Measurements from ENCODE around the gene TMEM252.

The TMEM252 gene

DNA sequence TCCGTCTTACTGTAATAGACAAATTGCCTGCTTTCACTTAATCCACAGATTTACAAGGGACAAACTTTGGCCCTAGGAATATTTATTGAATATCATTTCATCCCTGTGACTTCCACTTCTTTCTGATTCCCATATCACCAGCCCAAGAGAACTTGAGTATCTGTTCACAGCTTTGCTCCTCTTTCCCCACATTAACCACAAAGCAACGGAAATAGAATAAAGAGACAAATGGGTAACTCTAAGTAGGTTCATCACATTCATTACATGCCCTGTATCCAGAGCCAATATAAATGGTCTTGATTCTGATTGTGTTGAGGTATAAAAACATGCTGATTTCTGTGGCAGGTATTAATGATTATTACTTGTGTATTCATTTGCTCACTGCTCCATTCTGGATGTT is 41.9 kb downstream of the TMEM252 start:
- no peak for DNase-seq (ENCODE audit: low read depth)

DNA sequence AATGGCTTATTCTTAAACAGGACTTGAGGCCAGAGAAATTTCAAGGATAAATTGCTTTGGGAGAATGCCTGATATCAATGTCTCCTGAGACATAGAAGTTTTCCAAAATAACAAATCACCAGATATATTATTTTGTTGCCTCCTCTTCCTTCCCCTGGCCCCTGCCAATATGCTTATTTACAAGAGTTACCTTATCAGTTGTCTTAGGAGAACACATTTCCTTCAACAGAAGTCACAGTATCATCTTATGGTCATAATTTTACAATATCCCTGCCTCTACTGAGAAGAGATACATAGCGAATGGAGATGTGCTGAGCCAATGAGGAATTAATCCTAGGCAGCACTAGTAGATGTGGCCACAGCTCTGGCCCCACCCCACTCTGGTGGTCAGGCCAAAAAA is 43.1 kb downstream of the TMEM252 start:
- DNase-seq (ENCODE audit: low read depth) = no peak

DNA sequence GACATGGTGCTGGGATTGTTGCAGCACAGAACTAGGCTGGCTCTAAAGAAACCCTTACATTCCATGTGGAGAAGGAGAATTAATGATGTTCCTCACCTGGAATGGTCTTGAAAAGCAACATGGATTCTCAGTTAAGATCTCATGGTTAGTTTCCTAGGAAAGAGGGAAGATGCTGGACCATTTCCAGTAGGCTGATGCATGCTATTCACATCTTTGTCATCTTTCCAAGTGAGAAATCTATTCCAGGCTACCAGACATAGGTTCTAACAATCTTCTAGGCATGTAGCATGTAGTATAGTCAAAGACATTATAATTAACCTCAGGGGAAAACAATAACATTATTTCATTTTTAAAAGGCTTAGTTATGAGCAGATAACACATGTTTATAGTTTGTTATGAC is 44.3 kb downstream of the TMEM252 start:
- DNase-seq (ENCODE audit: low read depth) = no peak

DNA sequence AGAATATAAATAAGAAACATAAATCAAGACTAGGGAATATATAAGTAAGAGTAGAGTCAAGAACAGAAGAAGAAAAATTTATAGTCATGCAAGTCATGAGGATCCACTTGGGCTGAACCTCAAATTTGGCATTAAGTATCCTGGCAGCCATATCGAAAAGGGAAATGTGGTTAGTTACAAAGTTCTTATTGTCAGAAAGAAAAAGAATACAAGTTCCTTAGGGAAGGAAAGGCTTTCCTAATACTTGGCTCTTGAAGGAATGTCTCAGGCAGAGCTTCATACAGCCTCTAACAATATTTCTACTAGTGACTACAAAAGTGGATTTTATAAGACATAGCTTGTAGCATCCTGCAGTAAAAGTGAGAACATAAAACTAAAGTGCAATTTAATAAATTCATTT is 45.4 kb downstream of the TMEM252 start:
- DNase-seq (ENCODE audit: low read depth) = no peak

DNA sequence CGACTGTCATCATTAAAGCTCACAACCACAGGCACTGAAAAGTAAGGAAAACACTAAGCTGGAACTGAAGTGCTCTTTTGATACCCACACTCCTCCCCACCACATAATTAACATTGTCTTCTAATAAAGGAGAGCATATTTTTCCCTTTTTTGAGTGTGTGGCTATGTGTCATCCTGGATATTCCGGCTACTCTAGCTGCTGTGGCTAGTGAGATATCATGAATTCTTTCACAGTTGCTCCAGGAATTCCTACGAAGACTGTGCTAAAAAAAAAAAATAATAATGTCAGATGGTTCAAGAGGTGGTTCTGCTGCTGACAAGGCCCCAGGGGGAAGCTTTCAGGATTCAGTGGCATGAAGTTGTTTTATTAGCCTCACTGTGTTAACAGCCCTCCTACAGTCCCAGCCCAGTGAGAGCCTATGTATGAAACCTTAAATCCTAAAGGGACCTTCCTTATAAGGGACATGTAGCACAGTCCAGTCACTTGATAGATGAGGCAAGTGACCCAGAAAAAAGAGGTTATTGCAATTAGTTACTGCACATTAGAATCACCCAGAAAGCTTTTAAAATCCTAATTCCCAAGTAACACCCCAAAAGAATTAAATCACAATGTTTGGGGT is 46.6 kb downstream of the TMEM252 start:
- no peak for DNase-seq (ENCODE audit: low read depth)

DNA sequence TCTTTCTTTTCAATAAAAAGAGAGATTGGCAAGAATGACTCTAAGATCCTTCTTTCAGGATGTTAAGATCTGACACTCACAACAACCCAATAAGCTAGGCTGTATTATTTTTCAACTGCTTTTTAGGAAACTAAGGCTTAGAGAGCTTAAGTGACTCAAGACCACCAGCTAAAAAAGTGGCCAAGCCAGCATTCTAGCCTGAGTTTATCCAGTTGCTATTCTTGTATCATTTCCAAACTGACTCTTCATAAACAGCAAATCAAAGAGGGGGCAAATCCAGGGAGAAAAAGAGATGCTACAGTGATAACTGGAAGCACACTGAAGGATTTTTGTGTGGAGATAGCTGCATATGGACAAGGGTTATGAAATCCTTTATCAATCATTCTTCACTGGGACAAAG is 47.1 kb downstream of the TMEM252 start:
- no peak for DNase-seq (ENCODE audit: low read depth)

DNA sequence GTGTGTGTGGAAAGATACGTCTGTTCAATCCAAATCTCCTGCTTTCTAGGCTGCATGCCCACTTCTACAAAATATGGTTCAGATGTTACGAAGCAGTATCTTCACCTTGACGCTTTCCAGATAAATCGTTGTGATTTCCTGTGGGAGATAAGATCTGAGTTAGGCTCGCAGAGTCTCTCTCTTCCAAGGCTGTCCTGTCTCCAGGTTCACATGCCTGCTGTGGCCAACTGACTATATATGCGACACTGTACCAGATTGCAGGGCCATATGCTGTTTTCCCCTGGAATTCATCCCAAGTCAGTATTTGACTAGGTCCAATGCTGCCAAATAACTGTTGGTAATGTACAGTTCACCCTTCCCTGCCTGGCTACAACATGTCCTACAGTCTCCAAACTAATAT is 47.9 kb downstream of the TMEM252 start:
- no peak for DNase-seq (ENCODE audit: low read depth)

DNA sequence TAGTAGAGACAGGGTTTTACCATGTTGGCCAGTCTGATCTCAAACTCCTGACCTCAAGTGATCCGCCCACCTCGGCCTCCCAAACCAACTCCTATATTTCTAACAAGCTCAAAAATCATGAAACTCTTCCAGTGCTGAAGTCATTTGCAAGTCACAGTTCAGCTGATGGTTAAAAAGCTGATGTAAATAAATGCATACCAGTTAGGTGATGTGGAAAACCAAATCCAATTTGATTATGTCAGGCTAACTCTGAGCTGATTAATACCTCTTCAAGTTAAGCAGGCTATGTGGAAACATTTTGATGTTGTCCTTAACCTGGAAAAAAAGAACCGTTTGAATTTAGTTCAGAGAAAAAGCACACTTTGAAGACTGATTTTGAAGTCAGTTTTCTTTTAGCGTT is 51.0 kb downstream of the TMEM252 start:
- DNase-seq (ENCODE audit: low read depth) = no peak

DNA sequence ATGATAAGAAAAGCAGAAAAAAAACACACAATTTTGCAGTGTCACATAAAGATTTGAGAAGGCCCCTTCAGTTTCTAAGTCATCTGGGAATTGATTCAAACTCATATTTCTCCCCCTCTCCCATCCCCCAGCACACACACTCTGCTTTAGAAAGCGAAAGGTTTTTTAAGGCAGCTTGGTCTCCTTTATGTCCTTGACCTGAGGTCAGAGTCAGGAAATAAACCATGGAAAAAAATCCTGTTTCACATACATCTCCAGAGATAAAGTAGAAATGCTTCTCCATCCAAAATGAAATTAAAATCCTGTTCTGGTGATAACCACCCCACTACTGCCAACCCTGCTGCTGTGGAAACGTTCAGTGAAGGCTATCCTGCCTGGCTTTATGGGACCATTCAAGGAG is 52.6 kb downstream of the TMEM252 start:
- DNase-seq (ENCODE audit: low read depth) = no peak

Measured in activated T-helper 1 cell treated with Interleukin-2 at 50 U/mL for 16 hours (primary cell).